Type B pancreatic cell (in vitro differentiated cells): ENCODE results near the gene MRPS34. TPM values are rescaled to one million over a fixed set of nuclear protein-coding genes. Genes with fewer than 3 reads are reported as not detected.

Source experiments
- DNase-seq: peaks from one replicate; pipeline ENCODE4 v3.0.0; 2021; ENCODE audit warnings: mixed read lengths; ENCODE audit not compliant: unreplicated experiment; ENCODE audit errors: extremely low spot score
- H3K27ac Mint-ChIP-seq: 2 replicates; pipeline ENCODE4 v1.8.0; 2021; ENCODE audit warnings: mild to moderate bottlenecking, mixed read lengths
- H3K27me3 Mint-ChIP-seq: 2 replicates; pipeline ENCODE4 v1.8.0; 2021; ENCODE audit warnings: mixed read lengths
- H3K36me3 Mint-ChIP-seq: 2 replicates; pipeline ENCODE4 v1.8.0; 2021; ENCODE audit warnings: mixed read lengths
- H3K4me1 Mint-ChIP-seq: one replicate; pipeline ENCODE4 v1.8.0; 2021; ENCODE audit warnings: mixed read lengths; ENCODE audit not compliant: unreplicated experiment
- H3K4me3 Mint-ChIP-seq: 2 replicates; pipeline ENCODE4 v1.8.0; 2021; ENCODE audit warnings: mild to moderate bottlenecking, mixed read lengths
- H3K9me3 Mint-ChIP-seq: 2 replicates; pipeline ENCODE4 v1.8.0; 2021; ENCODE audit warnings: mixed read lengths
- CTCF ChIP-seq: fragments of 200-600 bp; sonication (generic); conservative IDR thresholded peaks from 2 replicates; pipeline ENCODE4 v1.5.0; 2021; ENCODE audit warnings: antibody characterized with exemption, mild to moderate bottlenecking
- total RNA-seq: library from RNA; stranded (reverse); gene quantifications from 2 replicates; pipeline ENCODE4 v1.2.1, GENCODE V29; 2021; ENCODE audit warnings: low replicate concordance

Gene MRPS34
- total RNA-seq, 1 donor from 2014 or later: 95.5 TPM

DNA sequence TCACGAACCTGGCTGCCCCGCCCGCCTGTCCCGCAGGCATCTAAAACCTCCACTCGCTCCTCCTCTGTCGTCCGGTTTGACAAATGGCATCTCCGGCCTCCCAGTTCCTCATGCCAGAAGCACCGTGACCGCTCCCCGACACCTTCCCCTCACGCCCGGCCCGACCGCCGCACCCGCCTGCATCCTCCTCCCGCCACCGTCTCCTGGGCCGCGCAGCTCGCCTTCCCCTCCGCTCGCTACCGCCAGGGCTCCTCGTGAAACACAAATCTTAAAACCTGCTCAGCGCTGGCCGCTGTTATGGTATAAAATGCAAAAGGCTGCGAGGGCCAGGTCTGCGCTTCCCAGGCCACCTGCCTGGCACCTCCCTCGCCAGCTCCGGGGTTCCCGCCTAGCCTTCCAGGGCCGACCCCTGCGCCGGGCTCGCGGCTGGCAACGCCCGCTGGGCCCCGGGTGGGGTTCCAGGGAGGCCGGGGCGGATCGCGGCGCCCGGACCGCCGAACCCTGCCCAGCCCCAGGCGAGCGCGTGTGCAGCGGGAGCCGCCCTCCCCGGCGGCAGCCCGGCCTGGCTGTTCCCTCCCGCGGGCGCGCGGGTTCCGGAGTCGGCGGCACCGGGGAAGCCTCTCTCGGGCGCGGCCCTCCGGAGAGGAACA is 8.9 kb upstream of the MRPS34 start:
- Mint-ChIP-seq H3K27me3 (no peaks in the 10 kb centered on the region), H3K36me3 (peaks cover 3% of the 10 kb centered on the region), H3K27ac (peak overlapping the region; percentile 95), H3K9me3 (no peaks in the 10 kb centered on the region), H3K4me3 (peak overlapping the region; percentile 97), H3K4me1 (peaks cover 14% of the 10 kb centered on the region)
- TF ChIP-seq CTCF: peak; percentile 56
- no peak for DNase-seq

DNA sequence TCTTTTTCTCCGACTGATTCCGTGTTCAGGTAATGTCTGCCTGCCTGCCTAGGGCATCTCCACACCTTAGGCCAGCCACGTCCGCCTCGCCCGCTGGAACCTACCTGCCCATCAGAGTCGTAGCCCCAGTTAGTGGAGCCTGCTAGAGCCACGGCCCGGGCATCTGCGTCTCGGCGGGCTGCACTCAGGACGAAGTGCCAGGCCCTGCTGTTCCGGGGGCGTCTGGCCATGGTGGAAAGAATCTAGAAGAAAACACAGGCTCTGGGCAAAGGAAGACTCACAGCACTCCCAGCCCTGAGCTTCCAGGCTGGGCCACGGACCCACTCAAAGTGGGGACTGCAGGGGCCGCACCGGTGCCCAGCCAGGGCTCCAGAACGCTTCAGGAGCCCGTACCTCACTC is 8.3 kb upstream of the MRPS34 start:
- peak overlapping the region; percentile 94 for H3K4me3 Mint-ChIP-seq
- no peak for DNase-seq
- H3K36me3 Mint-ChIP-seq: peaks cover 3% of the 10 kb centered on the region
- no peaks in the 10 kb centered on the region for H3K27me3 Mint-ChIP-seq
- TF ChIP-seq CTCF: no peak
- H3K27ac Mint-ChIP-seq: peak overlapping the region; percentile 95
- H3K9me3 Mint-ChIP-seq: no peaks in the 10 kb centered on the region
- H3K4me1 Mint-ChIP-seq: peaks cover 14% of the 10 kb centered on the region

- no peak for DNase-seq
- H3K27ac Mint-ChIP-seq: peak overlapping the region; percentile 95
- H3K4me1 Mint-ChIP-seq: peaks cover 14% of the 10 kb centered on the region
- H3K36me3 Mint-ChIP-seq: peaks cover 3% of the 10 kb centered on the region
- H3K9me3 Mint-ChIP-seq: no peaks in the 10 kb centered on the region
- H3K27me3 Mint-ChIP-seq: no peaks in the 10 kb centered on the region
- no peak for TF ChIP-seq CTCF
- H3K4me3 Mint-ChIP-seq: peak overlapping the region; percentile 94
These were observed 7.7 kb upstream of the MRPS34 start for GRCh38 chr16:1780677-1781072.

- no peak for DNase-seq
- Mint-ChIP-seq H3K27ac (peak overlapping the region; percentile 43), H3K27me3 (no peaks in the 10 kb centered on the region), H3K4me1 (peaks cover 14% of the 10 kb centered on the region), H3K36me3 (peaks cover 3% of the 10 kb centered on the region), H3K9me3 (no peaks in the 10 kb centered on the region), H3K4me3 (peak overlapping the region; percentile 94)
- no peak for TF ChIP-seq CTCF
These were observed 7.1 kb upstream of the MRPS34 start for GRCh38 chr16:1779741-1780676.

GRCh38 chr16:1779234-1779701 is 6.3 kb upstream of the MRPS34 start:
- H3K9me3 Mint-ChIP-seq: no peaks in the 10 kb centered on the region
- peak overlapping the region; percentile 67 for H3K27ac Mint-ChIP-seq
- peak overlapping the region; percentile 44 for H3K4me3 Mint-ChIP-seq
- H3K36me3 Mint-ChIP-seq: peaks cover 3% of the 10 kb centered on the region
- DNase-seq: no peak
- TF ChIP-seq CTCF: no peak
- H3K4me1 Mint-ChIP-seq: peaks cover 14% of the 10 kb centered on the region
- no peaks in the 10 kb centered on the region for H3K27me3 Mint-ChIP-seq
